Ishikawa (cell line): ENCODE data around the gene GALNT1.

ENCODE experiments used
- CEBPB ChIP-seq: IDR thresholded peaks from 2 replicates; pipeline ENCODE4 v1.6.1; 2012
- CREB1 ChIP-seq: IDR thresholded peaks from 2 replicates; pipeline ENCODE4 v1.6.1; 2012; ENCODE audit warnings: low read depth
- EGR1 ChIP-seq: IDR thresholded peaks from 2 replicates; pipeline ENCODE4 v1.6.1; 2012
- EP300 ChIP-seq: IDR thresholded peaks from 2 replicates; pipeline ENCODE4 v1.6.1; 2012; ENCODE audit warnings: borderline replicate concordance
- FOXM1 ChIP-seq: IDR thresholded peaks from 2 replicates; pipeline ENCODE4 v1.6.1; 2012; ENCODE audit warnings: low read depth, borderline replicate concordance
- MAX ChIP-seq: IDR thresholded peaks from 2 replicates; pipeline ENCODE4 v1.6.1; 2012
- NFIC ChIP-seq: IDR thresholded peaks from 2 replicates; pipeline ENCODE4 v1.6.1; 2012
- RAD21 ChIP-seq: IDR thresholded peaks from 2 replicates; pipeline ENCODE4 v1.6.1; 2012; ENCODE audit warnings: low read depth
- TAF1 ChIP-seq: IDR thresholded peaks from 2 replicates; pipeline ENCODE4 v1.6.1; 2012; ENCODE audit warnings: low read depth, mild to moderate bottlenecking
- TCF12 ChIP-seq: IDR thresholded peaks from 2 replicates; pipeline ENCODE4 v1.6.1; 2012; ENCODE audit warnings: low read depth
- TEAD4 ChIP-seq: IDR thresholded peaks from 2 replicates; pipeline ENCODE4 v1.6.1; 2012
- YY1 ChIP-seq: IDR thresholded peaks from 2 replicates; pipeline ENCODE4 v1.6.1; 2012; ENCODE audit warnings: low read depth
- ZBTB7A ChIP-seq: IDR thresholded peaks from 2 replicates; pipeline ENCODE4 v1.6.1; 2012; ENCODE audit warnings: low read depth
- TF ChIP-seq, protein P1 (sequence below): IDR thresholded peaks from 2 replicates; pipeline ENCODE4 v1.6.1; 2012; ENCODE audit warnings: low read depth, mild to moderate bottlenecking
- TF ChIP-seq, protein P2 (sequence below): IDR thresholded peaks from 2 replicates; pipeline ENCODE4 v1.6.1; 2012

GALNT1 gene

GRCh38 chr18:35624146-35624545, 42.6 kb downstream of the GALNT1 start:
- TF ChIP-seq YY1, result no peak
- no peak for TF ChIP-seq NFIC
- no peak for TF ChIP-seq EP300
- TF ChIP-seq EGR1, result no peak
- TF ChIP-seq TEAD4, result no peak
- TF ChIP-seq CREB1, result no peak
- TF ChIP-seq FOXM1, result no peak
- no peak for TF ChIP-seq TCF12
- no peak for TF ChIP-seq CEBPB
- no peak for TF ChIP-seq MAX
- TF ChIP-seq RAD21, result no peak
- TF ChIP-seq ZBTB7A, result no peak
- TF ChIP-seq TAF1, result no peak
- TF ChIP-seq, protein P1, sequence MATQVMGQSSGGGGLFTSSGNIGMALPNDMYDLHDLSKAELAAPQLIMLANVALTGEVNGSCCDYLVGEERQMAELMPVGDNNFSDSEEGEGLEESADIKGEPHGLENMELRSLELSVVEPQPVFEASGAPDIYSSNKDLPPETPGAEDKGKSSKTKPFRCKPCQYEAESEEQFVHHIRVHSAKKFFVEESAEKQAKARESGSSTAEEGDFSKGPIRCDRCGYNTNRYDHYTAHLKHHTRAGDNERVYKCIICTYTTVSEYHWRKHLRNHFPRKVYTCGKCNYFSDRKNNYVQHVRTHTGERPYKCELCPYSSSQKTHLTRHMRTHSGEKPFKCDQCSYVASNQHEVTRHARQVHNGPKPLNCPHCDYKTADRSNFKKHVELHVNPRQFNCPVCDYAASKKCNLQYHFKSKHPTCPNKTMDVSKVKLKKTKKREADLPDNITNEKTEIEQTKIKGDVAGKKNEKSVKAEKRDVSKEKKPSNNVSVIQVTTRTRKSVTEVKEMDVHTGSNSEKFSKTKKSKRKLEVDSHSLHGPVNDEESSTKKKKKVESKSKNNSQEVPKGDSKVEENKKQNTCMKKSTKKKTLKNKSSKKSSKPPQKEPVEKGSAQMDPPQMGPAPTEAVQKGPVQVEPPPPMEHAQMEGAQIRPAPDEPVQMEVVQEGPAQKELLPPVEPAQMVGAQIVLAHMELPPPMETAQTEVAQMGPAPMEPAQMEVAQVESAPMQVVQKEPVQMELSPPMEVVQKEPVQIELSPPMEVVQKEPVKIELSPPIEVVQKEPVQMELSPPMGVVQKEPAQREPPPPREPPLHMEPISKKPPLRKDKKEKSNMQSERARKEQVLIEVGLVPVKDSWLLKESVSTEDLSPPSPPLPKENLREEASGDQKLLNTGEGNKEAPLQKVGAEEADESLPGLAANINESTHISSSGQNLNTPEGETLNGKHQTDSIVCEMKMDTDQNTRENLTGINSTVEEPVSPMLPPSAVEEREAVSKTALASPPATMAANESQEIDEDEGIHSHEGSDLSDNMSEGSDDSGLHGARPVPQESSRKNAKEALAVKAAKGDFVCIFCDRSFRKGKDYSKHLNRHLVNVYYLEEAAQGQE, result no peak
- TF ChIP-seq, protein P2, sequence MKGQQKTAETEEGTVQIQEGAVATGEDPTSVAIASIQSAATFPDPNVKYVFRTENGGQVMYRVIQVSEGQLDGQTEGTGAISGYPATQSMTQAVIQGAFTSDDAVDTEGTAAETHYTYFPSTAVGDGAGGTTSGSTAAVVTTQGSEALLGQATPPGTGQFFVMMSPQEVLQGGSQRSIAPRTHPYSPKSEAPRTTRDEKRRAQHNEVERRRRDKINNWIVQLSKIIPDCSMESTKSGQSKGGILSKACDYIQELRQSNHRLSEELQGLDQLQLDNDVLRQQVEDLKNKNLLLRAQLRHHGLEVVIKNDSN, result no peak

DNA sequence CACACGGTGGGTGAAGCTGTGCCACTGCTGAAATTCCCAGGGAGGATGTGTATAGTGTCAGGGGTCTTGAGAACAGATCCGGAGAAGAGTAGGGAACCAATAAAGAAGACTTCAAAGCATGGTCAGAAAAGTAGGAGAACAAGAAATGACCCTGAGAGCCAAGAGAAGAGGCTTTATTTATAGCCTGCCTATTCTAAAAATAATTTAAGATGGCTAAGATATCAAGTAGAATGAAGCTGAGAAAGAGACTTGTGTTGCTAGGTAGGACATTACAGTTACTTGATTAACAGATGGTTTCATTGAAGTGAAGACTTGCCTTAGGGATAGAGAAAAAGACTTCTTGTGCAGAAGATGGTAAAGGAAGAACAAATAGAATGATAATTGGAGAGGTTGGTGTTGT, 43.7 kb downstream of the GALNT1 start:
- TF ChIP-seq EP300 (no peak), MAX (no peak), FOXM1 (no peak), ZBTB7A (no peak), CREB1 (no peak), TEAD4 (no peak), EGR1 (no peak), TCF12 (no peak), RAD21 (no peak), CEBPB (no peak)
- TF ChIP-seq, protein P2, result no peak
- TF ChIP-seq, protein P1, result no peak

- TF ChIP-seq EP300, result no peak
- TF ChIP-seq TCF12, result no peak
- no peak for TF ChIP-seq FOXM1
- no peak for TF ChIP-seq CREB1
- TF ChIP-seq, protein P1, result no peak
- TF ChIP-seq NFIC, result no peak
- no peak for TF ChIP-seq CEBPB
- TF ChIP-seq MAX, result no peak
- TF ChIP-seq ZBTB7A, result no peak
- no peak for TF ChIP-seq YY1
- TF ChIP-seq, protein P2, result no peak
- TF ChIP-seq TAF1, result no peak
- no peak for TF ChIP-seq RAD21
- no peak for TF ChIP-seq TEAD4
- TF ChIP-seq EGR1, result no peak
Observed at GRCh38 chr18:35633761-35634160, 52.2 kb downstream of the GALNT1 start.

DNA sequence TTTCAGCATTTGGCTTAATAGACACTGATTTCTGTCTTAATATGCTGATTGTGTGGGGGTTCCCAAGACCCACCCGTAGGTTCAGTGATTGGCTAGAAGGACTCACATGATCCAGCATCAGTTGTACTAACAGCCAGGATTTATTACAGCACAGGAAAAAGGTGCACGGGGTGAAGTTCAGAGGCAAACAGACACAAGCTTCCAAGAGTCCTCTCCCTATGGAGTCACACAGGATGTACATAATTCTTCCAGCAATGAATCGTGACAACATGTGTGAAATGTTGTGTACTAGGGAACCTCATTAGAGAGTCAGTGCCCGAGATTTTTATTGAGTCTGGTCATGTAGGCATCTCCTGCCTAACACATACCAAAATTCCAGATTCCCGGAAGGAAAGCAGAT, 52.8 kb downstream of the GALNT1 start:
- no peak for TF ChIP-seq MAX
